PC-9 (cell line): Measurements from ENCODE around the gene FILIP1. TPM values are rescaled to one million over a fixed set of nuclear protein-coding genes. Genes with fewer than 3 reads are reported as not detected.

Experiments used
- BruUV-seq: library from RNA; stranded (reverse); fragments of 400-500 nt; replicated peaks from 2 replicates; lab custom pipeline; 2021; lab: Mats Ljungman, UMichigan
- CTCF ChIA-PET: fragments of 300-600 bp; sonication (Branson Sonifier 250); formaldehyde crosslinking; loops from one replicate; lab custom pipeline; 2022; ENCODE audit warnings: antibody characterized with exemption; lab: Charles Lee
- POLR2A ChIA-PET: fragments of 300-600 bp; sonication (Branson Sonifier 250); formaldehyde crosslinking; loops from one replicate; lab custom pipeline; 2022; ENCODE audit warnings: antibody characterized with exemption; ENCODE audit not compliant: unreplicated experiment; lab: Charles Lee
- DNase-seq, 2 experiments: peaks; one replicate each; pipeline versions ENCODE4 v3.0.0 to v3.0.0-alpha.2; 2015 to 2022; ENCODE audit warnings: mixed read lengths in 1 of 2
- H2AFZ ChIP-seq: fragments of 200-600 bp; sonication (generic); 2 replicates; pipeline ENCODE4 v1.8.1; 2017; ENCODE audit warnings: antibody characterized with exemption
- H3F3A ChIP-seq: fragments of 200-600 bp; sonication (generic); 2 replicates; pipeline ENCODE4 v1.8.1; 2017; ENCODE audit warnings: antibody characterized with exemption, mild to moderate bottlenecking, low read depth; ENCODE audit not compliant: insufficient read depth
- H3K27ac ChIP-seq: fragments of 200-600 bp; sonication (generic); 2 replicates; pipeline ENCODE4 v1.6.1; 2016; ENCODE audit warnings: mixed run types
- H3K27me3 ChIP-seq: fragments of 200-600 bp; sonication (generic); 2 replicates; pipeline ENCODE4 v1.6.1; 2016; ENCODE audit warnings: low read depth, mixed run types; ENCODE audit not compliant: insufficient read depth
- H3K36me3 ChIP-seq: fragments of 200-600 bp; sonication (generic); 2 replicates; pipeline ENCODE4 v1.6.1; 2016; ENCODE audit warnings: low read depth, mixed run types
- H3K4me1 ChIP-seq: fragments of 200-600 bp; sonication (generic); replicated peaks from 2 replicates; pipeline ENCODE4 v1.6.1; 2016; ENCODE audit warnings: mixed run types; ENCODE audit not compliant: insufficient read depth
- H3K4me2 ChIP-seq: fragments of 200-600 bp; sonication (generic); 2 replicates; pipeline ENCODE4 v1.6.1; 2017; ENCODE audit warnings: mixed run types
- H3K4me3 ChIP-seq: fragments of 200-600 bp; sonication (generic); 2 replicates; pipeline ENCODE4 v1.6.1; 2016; ENCODE audit warnings: mixed run types
- H3K79me2 ChIP-seq: fragments of 200-600 bp; sonication (generic); 2 replicates; pipeline ENCODE4 v1.6.1; 2017; ENCODE audit warnings: low read depth, mixed run types
- H3K9me2 ChIP-seq: fragments of 200-600 bp; sonication (generic); 2 replicates; pipeline ENCODE4 v1.8.1; 2017; ENCODE audit warnings: mild to moderate bottlenecking; ENCODE audit not compliant: insufficient read depth
- H3K9me3 ChIP-seq: fragments of 200-600 bp; sonication (generic); 2 replicates; pipeline ENCODE4 v1.8.1; 2016; ENCODE audit warnings: low read depth; ENCODE audit not compliant: insufficient read depth
- H4K20me1 ChIP-seq: fragments of 200-600 bp; sonication (generic); 2 replicates; pipeline ENCODE4 v1.8.1; 2017; ENCODE audit not compliant: insufficient read depth
- CTCF ChIP-seq: fragments of 200-600 bp; sonication (generic); conservative IDR thresholded peaks from 2 replicates; pipeline ENCODE4 v1.6.1; 2017; ENCODE audit warnings: mixed run types, antibody characterized with exemption, mild to moderate bottlenecking, moderate library complexity
- EZH2 ChIP-seq: fragments of 200-600 bp; sonication (generic); IDR thresholded peaks from 2 replicates; pipeline ENCODE4 v1.8.0; 2017; ENCODE audit warnings: antibody characterized with exemption, low read depth
- intact Hi-C: fragments of 100-400 bp; cut with micrococcal nuclease; formaldehyde crosslinking; loops from one replicate; pipeline ENCODE4 v1.10.0; 2022; ENCODE audit not compliant: unreplicated experiment
- total RNA-seq: library from RNA; stranded (reverse); gene quantifications from 2 replicates; pipeline ENCODE4 v1.2.3, GENCODE V29; 2021

Gene FILIP1
- total RNA-seq, 1 experiment from 2014 or later: 0.15 TPM

- no peaks in the 10 kb centered on the region; the same call in 1 of the 2 replicates for H3K9me3 ChIP-seq
- no peaks in the 10 kb centered on the region for H3F3A ChIP-seq
- no peak overlapping the region for H3K4me2 ChIP-seq
- no peak for DNase-seq
- BruUV-seq: no TSS peak
- no peaks in the 10 kb centered on the region for H3K79me2 ChIP-seq
- no peaks in the 10 kb centered on the region for H3K4me1 ChIP-seq
- TF ChIP-seq CTCF (no peak), EZH2 (no peak)
- H2AFZ ChIP-seq: no peak overlapping the region
- H3K9me2 ChIP-seq: no peaks in the 10 kb centered on the region
- H3K27ac ChIP-seq: no peak overlapping the region
- POLR2A ChIA-PET: no interaction called here
- no peaks in the 10 kb centered on the region for H3K27me3 ChIP-seq
- no peaks in the 10 kb centered on the region for H3K36me3 ChIP-seq
- H3K4me3 ChIP-seq: no peak overlapping the region
- CTCF ChIA-PET: no interaction called here
- no peaks in the 10 kb centered on the region for H4K20me1 ChIP-seq
- intact Hi-C loops: no loop called here
These were observed 95.7 kb downstream of the FILIP1 start for GRCh38 chr6:75397656-75398465.

GRCh38 chr6:75397171-75397570 lies 96.4 kb downstream of the FILIP1 start:
- TF ChIP-seq CTCF (no peak), EZH2 (no peak)
- Histone ChIP-seq H4K20me1 (no peaks in the 10 kb centered on the region), H2AFZ (no peak overlapping the region), H3K27ac (no peak overlapping the region), H3K4me3 (no peak overlapping the region), H3K27me3 (no peaks in the 10 kb centered on the region), H3K4me2 (no peak overlapping the region), H3K4me1 (no peaks in the 10 kb centered on the region), H3K79me2 (no peaks in the 10 kb centered on the region), H3K36me3 (no peaks in the 10 kb centered on the region), H3F3A (no peaks in the 10 kb centered on the region), H3K9me3 (no peaks in the 10 kb centered on the region; the same call in 1 of the 2 replicates), H3K9me2 (no peaks in the 10 kb centered on the region)
- ChIA-PET POLR2A (no interaction called here), CTCF (no interaction called here)
- BruUV-seq: no TSS peak
- intact Hi-C loops: no loop called here
- DNase-seq: no peak

GRCh38 chr6:75396005-75396800 lies 97.4 kb downstream of the FILIP1 start:
- H3K27ac ChIP-seq: no peak overlapping the region
- no peaks in the 10 kb centered on the region for H3K36me3 ChIP-seq
- H4K20me1 ChIP-seq: no peaks in the 10 kb centered on the region
- no peaks in the 10 kb centered on the region for H3K27me3 ChIP-seq
- no peak for DNase-seq
- no TSS peak for BruUV-seq
- H3K4me2 ChIP-seq: no peak overlapping the region
- no peaks in the 10 kb centered on the region for H3K9me2 ChIP-seq
- no peaks in the 10 kb centered on the region for H3K79me2 ChIP-seq
- no peaks in the 10 kb centered on the region for H3F3A ChIP-seq
- no peak overlapping the region for H3K4me3 ChIP-seq
- H3K4me1 ChIP-seq: no peaks in the 10 kb centered on the region
- no peak for TF ChIP-seq CTCF
- TF ChIP-seq EZH2: no peak
- ChIA-PET CTCF (no interaction called here), POLR2A (no interaction called here)
- no peak overlapping the region for H2AFZ ChIP-seq
- H3K9me3 ChIP-seq: no peaks in the 10 kb centered on the region; the same call in 1 of the 2 replicates
- intact Hi-C loops: no loop called here
